Transverse colon (tissue), 4 donors: Measurements from ENCODE around the gene MGA.

ENCODE experiments used
- CTCF ChIP-seq, 5 experiments: fragments of 200-600 bp in 3 of 5; fragments of 450-650 bp in 2 of 5; sonication (generic) in 3 of 5; IDR thresholded peaks; 1 replicate in 2 of 5; 2 replicates in 3 of 5; pipeline ENCODE4 v1.5.1; 2016 to 2017; ENCODE audit warnings: antibody characterized with exemption in 5 of 5, inconsistent platforms in 3 of 5, mild to moderate bottlenecking in 2 of 5, moderate library complexity in 1 of 5
- POLR2AphosphoS5 ChIP-seq, 3 donors: sonication (generic); formaldehyde crosslinking; IDR thresholded peaks; one replicate each; pipeline ENCODE4 v1.6.1; 2016; ENCODE audit warnings: antibody characterized with exemption in 3 of 3

GRCh38 chr15:41713047-41713446 lies 52.8 kb downstream of the MGA start:
- TF ChIP-seq POLR2AphosphoS5 (IDR thresholded peaks at IDR 0.05) (no peak), CTCF (IDR thresholded peaks at IDR 0.05) (no peak)
